22Rv1 (cell line): ENCODE data around the gene VPS13D.

ENCODE experiments used
- ZFX ChIP-seq: fragments of 450-650 bp; IDR thresholded peaks from 2 replicates; pipeline ENCODE4 v1.6.1; 2017; ENCODE audit warnings: antibody characterized with exemption, borderline replicate concordance
- TF ChIP-seq, protein P1 (sequence below): fragments of 450-650 bp; IDR thresholded peaks from 2 replicates; pipeline ENCODE4 v1.5.1; 2017; ENCODE audit warnings: mild to moderate bottlenecking

DNA sequence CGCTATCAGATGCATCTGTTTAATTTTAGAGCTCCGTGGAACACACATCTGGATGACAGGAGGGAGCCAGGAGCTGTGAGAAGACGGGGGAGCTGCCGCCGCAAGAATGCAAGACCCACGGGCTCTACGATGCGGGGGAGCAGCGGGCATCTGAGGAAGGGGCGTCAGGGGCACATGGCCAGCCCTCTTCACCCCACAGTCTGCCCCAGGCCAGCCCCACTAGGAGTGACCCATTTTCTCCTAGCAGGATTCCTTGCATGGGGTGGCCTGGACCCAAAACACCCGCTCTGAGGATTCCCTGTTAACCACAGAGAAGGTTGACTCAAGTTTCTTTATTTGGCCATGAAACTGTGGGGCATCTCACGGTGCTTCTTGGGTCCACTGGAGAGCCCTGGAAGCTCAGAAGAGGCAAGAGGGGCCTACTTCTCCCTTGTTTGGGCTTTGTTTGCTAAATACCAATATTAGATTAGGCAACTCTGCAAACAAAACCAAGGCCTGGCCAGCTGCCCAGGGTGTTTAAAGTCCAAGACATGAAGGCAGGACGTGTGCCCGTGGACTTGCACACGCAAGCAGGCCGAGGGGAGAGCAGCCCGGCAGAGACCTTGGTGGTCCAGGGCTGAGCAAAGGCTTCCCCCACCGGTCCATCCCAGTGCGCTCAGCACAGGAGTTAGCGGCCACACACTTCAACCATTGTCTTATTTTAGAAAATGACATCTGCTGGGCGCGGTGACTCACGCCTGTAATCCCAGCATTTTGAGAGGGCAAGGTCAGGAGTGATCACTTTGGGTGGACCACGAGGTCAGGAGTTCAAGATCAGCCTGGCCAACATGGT is 298.4 kb downstream of the VPS13D start:
- TF ChIP-seq, protein P1, sequence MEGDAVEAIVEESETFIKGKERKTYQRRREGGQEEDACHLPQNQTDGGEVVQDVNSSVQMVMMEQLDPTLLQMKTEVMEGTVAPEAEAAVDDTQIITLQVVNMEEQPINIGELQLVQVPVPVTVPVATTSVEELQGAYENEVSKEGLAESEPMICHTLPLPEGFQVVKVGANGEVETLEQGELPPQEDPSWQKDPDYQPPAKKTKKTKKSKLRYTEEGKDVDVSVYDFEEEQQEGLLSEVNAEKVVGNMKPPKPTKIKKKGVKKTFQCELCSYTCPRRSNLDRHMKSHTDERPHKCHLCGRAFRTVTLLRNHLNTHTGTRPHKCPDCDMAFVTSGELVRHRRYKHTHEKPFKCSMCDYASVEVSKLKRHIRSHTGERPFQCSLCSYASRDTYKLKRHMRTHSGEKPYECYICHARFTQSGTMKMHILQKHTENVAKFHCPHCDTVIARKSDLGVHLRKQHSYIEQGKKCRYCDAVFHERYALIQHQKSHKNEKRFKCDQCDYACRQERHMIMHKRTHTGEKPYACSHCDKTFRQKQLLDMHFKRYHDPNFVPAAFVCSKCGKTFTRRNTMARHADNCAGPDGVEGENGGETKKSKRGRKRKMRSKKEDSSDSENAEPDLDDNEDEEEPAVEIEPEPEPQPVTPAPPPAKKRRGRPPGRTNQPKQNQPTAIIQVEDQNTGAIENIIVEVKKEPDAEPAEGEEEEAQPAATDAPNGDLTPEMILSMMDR = no peak
- TF ChIP-seq ZFX = no peak
